Fibroblast of pulmonary artery (primary cell): ENCODE measurements around the gene GGN.
"Not testable (repeated sequence)": the region's sequence is repeated elsewhere in the genome, so short reads cannot be mapped to it uniquely, and the experiment has no call there.

Experiments
- DNase-seq: peaks from one replicate; pipeline ENCODE4 v3.0.0-alpha.2; 2010; ENCODE audit warnings: low read depth
- H3K4me3 ChIP-seq: replicated peaks from 2 replicates; pipeline ENCODE4 v1.5.1; 2011; ENCODE audit warnings: low read depth, mild to moderate bottlenecking, control low read depth, low read length, moderate library complexity
- TF ChIP-seq, protein P1 (sequence below): IDR thresholded peaks from 2 replicates; pipeline ENCODE4 v1.5.1; 2011; ENCODE audit warnings: mild to moderate bottlenecking, control low read depth, low read length, inconsistent platforms; ENCODE audit errors: missing control alignments

Gene GGN

DNA sequence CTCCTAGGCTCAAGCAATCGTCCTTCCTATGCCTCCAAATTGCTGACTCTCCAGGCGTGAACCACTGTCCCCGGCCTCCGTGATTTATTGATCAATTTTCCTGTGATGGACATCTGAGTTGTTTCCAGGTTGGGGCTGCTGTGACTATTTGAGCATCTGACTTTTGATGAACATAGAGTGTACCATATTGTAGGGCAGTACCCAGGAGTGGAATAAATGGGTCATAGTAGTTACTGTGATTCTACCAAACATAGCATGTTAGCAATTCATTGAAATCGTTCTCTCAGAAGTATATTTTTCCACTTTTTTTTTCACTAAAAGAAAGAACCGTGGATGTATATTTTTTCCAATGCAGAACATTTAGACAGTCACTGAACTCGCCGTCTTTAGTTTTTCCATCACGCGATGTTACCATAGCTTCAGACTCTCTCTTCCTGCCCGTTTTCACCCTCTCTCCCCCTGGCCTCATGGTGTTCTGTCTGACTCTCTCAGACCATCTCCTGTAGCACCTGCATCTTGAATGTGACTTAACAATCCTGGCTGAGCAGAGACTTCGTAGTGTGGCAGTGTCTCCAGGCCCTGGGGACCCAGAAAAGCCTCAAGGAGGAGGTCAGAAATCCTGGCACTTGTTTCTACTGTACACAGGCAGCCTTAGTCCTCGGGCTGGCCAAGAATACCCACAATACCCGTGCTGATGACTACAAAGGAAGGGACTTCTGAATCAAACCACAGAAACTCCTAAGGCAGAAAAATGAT, 41.4 kb upstream of the GGN start:
- TF ChIP-seq, protein P1, sequence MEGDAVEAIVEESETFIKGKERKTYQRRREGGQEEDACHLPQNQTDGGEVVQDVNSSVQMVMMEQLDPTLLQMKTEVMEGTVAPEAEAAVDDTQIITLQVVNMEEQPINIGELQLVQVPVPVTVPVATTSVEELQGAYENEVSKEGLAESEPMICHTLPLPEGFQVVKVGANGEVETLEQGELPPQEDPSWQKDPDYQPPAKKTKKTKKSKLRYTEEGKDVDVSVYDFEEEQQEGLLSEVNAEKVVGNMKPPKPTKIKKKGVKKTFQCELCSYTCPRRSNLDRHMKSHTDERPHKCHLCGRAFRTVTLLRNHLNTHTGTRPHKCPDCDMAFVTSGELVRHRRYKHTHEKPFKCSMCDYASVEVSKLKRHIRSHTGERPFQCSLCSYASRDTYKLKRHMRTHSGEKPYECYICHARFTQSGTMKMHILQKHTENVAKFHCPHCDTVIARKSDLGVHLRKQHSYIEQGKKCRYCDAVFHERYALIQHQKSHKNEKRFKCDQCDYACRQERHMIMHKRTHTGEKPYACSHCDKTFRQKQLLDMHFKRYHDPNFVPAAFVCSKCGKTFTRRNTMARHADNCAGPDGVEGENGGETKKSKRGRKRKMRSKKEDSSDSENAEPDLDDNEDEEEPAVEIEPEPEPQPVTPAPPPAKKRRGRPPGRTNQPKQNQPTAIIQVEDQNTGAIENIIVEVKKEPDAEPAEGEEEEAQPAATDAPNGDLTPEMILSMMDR: no peak
- H3K4me3 ChIP-seq: no peak overlapping the region
- DNase-seq: no peak

DNA sequence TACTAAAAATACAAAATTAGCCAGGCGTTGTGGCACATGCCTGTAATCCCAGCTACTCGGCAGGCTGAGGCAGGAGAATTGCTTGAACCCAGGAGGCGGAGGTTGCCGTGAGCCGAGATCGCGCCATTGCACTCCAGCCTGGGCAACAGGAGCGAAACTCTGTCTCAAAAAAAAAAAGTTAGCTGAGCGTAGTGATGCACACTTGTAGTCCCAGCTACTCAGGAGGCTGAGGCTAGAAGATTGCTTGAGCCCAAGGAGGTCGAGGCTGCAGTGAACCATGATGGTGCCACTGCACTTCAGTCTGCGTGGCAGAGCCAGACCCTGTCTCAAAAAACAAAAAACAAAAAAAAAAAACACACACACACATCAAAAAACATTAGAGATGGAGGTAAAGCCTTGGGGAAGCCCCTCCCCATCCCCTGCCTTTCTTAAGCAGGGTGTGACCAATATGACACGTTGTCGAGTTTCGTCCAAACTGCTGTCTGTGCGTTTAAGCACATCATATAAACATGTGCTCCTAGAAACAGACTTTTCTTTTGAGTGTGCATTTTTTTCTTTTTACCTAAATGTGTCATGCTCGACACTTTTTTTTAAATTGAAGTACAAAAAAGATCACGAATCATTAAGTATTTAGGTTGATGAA, 39.3 kb upstream of the GGN start:
- DNase-seq, H3K4me3 ChIP-seq: not testable (repeated sequence)

DNA sequence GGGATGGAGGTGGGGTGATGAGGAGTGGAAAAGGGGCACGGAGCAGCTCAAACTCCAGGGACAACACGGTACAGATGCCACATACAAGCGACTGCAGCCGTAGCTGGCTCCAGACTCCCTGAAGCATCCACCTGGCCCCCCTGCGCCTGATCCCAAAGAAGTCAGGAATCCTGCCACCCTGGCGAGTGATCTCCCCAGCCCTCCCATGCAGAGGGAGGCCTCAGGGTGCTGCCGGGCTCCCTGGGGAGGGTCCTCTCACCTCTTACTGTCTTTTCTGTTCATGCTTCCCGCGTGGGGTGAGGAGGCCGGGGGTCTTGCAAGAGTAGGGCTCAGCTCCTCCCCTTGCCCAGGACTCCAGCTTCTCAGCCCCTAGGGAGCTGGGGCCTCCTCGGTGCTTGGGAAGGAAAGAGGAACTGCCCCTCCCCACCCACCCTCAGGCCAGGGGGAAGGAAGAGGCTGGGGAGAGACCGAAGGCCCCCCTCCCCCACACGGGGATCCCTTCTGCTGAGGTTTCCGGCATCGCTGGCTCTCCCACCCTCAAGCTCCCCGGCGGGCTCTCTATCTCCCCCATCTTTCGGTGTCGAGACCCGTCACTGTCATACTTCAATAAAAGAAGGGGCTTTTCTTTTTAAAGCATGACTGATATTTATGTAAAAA, 38.1 kb upstream of the GGN start, which contains the start of gene RASGRP4:
Gene RASGRP4, minus strand, starts transcription at position 410 of the 657 bp plus-strand sequence. Its CDS starts 128 bp downstream, at position 282.
- H3K4me3 ChIP-seq: no peak within 1 kb of the TSS
- DNase-seq: no peak
- TF ChIP-seq, protein P1: no peak

DNA sequence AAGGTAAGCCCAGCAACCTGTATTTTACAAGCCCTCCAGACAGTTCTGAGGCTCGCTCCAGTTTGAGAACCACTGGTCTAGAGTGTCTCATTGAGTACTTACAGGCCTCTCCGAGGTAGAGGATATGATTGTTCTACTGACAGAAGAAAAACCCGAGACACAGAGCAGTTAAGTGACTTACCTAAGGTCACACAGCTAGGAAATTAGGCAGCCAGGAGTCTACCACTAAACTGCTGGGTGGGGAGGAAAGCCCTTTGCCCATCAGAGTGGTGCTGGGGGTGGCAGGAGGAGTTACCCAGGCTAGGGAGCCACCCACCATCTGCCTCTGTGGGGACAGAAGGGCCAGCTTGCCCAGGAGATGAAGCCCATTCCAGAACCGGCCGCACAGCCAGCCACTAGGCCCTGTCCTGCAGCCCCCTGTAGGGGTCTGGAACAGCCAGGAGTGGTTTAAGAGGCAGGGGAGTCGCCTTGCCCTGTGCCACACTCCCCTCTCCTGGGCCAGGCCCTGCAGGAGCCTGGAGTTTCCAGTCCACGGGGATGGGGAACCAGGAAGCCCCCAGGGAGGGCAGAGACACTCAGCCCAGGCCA, 37.5 kb upstream of the GGN start:
- no peak overlapping the region for H3K4me3 ChIP-seq
- no peak for DNase-seq
- TF ChIP-seq, protein P1: no peak

DNA sequence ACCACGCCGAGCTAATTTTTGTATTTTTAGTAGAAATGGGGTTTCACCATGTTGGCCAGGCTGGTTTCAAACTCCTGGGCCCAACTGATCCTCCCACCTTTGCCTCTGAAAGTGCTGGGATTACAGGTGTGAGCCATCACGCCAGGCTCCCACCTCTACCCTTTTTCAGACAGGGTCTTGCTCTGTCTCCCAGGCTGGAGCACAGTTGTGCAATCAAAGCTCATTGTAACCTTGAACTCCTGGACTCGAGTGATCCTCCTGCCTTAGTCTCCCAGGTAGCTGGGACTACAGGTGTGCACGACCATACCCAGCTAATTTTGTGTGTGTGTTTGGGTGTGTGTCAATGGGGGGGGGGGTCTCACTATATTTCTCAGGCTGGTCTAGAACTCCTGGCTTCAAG, 36.4 kb upstream of the GGN start:
- no peak for DNase-seq
- H3K4me3 ChIP-seq: no peak overlapping the region
- TF ChIP-seq, protein P1: no peak

DNA sequence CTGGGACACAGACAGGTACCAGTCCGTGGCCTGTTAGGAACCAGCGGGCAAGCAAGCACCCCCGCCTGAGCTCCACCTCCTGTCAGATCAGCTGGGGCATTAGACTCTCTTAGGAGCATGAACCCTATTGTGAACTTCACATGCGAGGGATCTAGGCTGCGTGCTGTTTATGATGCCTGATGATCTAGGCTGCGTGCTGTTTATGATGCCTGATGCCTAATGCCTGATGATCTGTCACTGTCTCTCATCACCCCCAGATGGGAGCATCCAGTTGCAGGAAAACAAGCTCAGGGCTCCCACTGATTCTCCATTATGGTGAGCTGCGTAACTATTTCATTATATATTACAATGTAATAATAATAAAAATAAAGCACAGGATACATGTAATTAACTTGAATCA, 34.6 kb upstream of the GGN start:
- TF ChIP-seq, protein P1: no peak
- H3K4me3 ChIP-seq: no peak overlapping the region
- DNase-seq: no peak

DNA sequence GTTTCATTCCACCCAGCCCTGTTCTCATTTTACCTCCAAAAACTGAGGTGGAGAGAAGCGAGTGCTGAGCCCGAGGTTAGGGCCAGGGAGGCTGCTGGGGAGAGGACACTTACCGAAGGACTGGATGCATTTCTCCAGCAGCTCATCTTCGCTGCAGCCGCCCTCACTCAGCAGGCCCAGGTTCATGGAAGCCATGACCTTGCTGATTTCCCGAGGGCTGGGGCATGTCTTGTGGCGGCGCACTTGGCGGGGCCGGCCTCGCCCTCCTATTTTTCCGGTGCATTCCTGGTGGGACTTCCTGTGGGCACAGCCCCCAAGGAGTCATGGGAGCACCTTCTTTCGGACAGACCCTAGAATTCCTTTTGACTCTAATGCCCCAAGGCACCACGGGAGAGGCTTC, 34.0 kb upstream of the GGN start:
- no peak overlapping the region for H3K4me3 ChIP-seq
- TF ChIP-seq, protein P1: no peak

More for the DNA sequence above, 34.0 kb upstream of the GGN start:
- no peak for DNase-seq
